Ovary (tissue), 3 donors: Measurements from ENCODE around the gene PKN2.

ENCODE experiments used
- CTCF ChIP-seq, 3 donors: fragments of 450-650 bp in 2 of 3; fragments of 200-600 bp in 1 of 3; IDR thresholded peaks; one replicate each; pipeline versions ENCODE4 v1.5.1 to v1.8.0; 2016 to 2022; ENCODE audit warnings: antibody characterized with exemption in 3 of 3, mild to moderate bottlenecking in 1 of 3
- EP300 ChIP-seq: sonication (generic); formaldehyde crosslinking; IDR thresholded peaks from one replicate; pipeline ENCODE4 v1.6.1; 2017; ENCODE audit warnings: antibody characterized with exemption
- donor health status: DM: no; HTN: no; CAD: no.

GRCh38 chr1:88722492-88722891 is 38.4 kb downstream of the PKN2 start:
- TF ChIP-seq CTCF (IDR thresholded peaks at IDR 0.05), result no peak
- no peak for TF ChIP-seq EP300
